ENCODE results near the gene CPVL. TPM values are rescaled to one million over a fixed set of nuclear protein-coding genes. Genes with fewer than 3 reads are reported as not detected.

CPVL gene
- total and polyA plus RNA-seq, 2 of the 8 experiments (the other 6 are each of a cell fraction or from before 2014, with no cell fraction given): 40.0 to 55.0 TPM

DNA sequence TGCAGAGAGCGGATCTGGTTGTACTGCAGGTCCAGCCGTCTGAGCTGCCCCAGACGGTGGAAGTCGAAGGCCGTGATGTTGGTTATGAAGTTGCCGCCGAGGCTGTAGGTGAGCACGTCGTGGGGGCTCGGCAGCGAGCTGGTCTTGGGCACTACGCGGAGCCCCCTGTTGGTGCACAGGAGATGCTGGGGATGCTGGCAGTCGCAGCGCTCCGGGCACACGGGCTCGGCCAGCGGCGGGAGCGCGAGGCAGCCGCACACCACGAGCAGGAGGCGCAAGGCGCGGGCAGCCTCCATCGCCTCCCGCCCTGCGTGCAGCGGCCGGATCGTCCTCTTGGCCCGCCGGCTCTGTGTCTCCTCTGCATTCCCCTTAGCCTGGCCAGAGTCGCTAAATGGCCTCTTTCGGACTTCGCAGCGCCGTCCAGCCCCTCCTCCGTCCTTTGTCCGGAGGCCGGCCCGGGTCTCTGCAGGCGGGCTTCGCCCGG lies 188.5 kb downstream of the CPVL start:
- Histone ChIP-seq H3K27me3 (replicated peaks in 1 of 4; ENCODE audit: control insufficient read depth in 3 of 4, extremely low read depth in 1 of 4, insufficient read depth in 3 of 4, low read length in 3 of 4) (peaks cover 11 to 46% (median 38%) of the 10 kb centered on the region in 4 experiments), H3K4me2 (ENCODE audit: insufficient read depth in 1 of 2, low read depth in 2 of 2, low read length in 2 of 2) (peak overlapping the region; percentile 72 to 93), H4K91ac (replicated peaks; ENCODE audit: insufficient read length, low read length) (peak overlapping the region; percentile 76), H3K23me2 (ENCODE audit: low read depth, low read length) (peaks cover 27% of the 10 kb centered on the region), H3K79me1 (ENCODE audit: low read depth, low read length) (no peaks in the 10 kb centered on the region), H3K4ac (replicated peaks; ENCODE audit: insufficient read length, low read depth, low read length) (peak overlapping the region; percentile 61), H3K23ac (ENCODE audit: insufficient read length) (no peak overlapping the region), H2AK5ac (ENCODE audit: low read depth, low read length) (no peak overlapping the region), H3K27ac (ENCODE audit: low read depth, low read length) (no peak overlapping the region), H3K18ac (ENCODE audit: extremely low read depth, low read length) (peak overlapping the region; percentile 83), H3K14ac (ENCODE audit: insufficient read length) (no peak overlapping the region), H4K20me1 (replicated peaks in 1 of 2; ENCODE audit: control insufficient read depth in 1 of 2, insufficient read depth in 2 of 2, low read length in 2 of 2) (peaks cover 0 to 3% of the 10 kb centered on the region in 2 experiments), H3K4me3 (ENCODE audit: extremely low read depth in 1 of 4, insufficient read depth in 2 of 4, low read depth in 3 of 4, low read length in 4 of 4) (peak overlapping the region; percentile 46 to 74 (median 62)), H2BK15ac (ENCODE audit: low read length) (peak overlapping the region; percentile 92; the same call in 1 of the 2 replicates), H2BK5ac (ENCODE audit: low read depth, low read length) (peak overlapping the region; percentile 6; the same call in 1 of the 2 replicates), H2BK120ac (replicated peaks; ENCODE audit: low read depth, low read length) (peak overlapping the region; percentile 58), H2BK20ac (ENCODE audit: low read length) (0 out of 2 replicates have a peak overlapping the region, but pooled peaks have one; percentile 48), H3K56ac (replicated peaks; ENCODE audit: insufficient read length, low read depth, low read length) (peak overlapping the region; percentile 37), H3K9ac (replicated peaks in 1 of 4; ENCODE audit: extremely low read depth in 1 of 4, low read depth in 3 of 4, low read length in 3 of 4) (no peak overlapping the region; a peak in 1 of 7 replicates), H2BK12ac (ENCODE audit: low read depth, low read length) (peak overlapping the region; percentile 98; the same call in 1 of the 2 replicates), H3K9me3 (ENCODE audit: insufficient read depth in 2 of 2, low read depth in 1 of 2, low read length in 1 of 2) (no peaks in the 10 kb centered on the region), H3K79me2 (ENCODE audit: control insufficient read depth in 1 of 2, insufficient read depth in 2 of 2, low read length in 2 of 2) (no peaks in the 10 kb centered on the region), H3K36me3 (ENCODE audit: control insufficient read depth in 2 of 4, insufficient read depth in 4 of 4, low read length in 3 of 4) (no peaks in the 10 kb centered on the region), H2AFZ (ENCODE audit: low read length) (peak overlapping the region; percentile 68), H4K8ac (ENCODE audit: extremely low read depth, insufficient read depth, low read length) (peak overlapping the region; percentile 43), H3K4me1 (replicated peaks in 1 of 4; ENCODE audit: control insufficient read depth in 3 of 4, insufficient read depth in 4 of 4, low read length in 3 of 4) (peaks cover 6 to 27% (median 22%) of the 10 kb centered on the region in 4 experiments), H4K5ac (ENCODE audit: insufficient read length, low read depth, low read length) (no peak overlapping the region)
- CTCF ChIA-PET (ENCODE audit: partially characterized antibody): interaction anchor here (0.9 to 34.2 kb wide), 37 partner anchors 9 to 456 kb away, joined by 3 to 576 read pairs (median 8); no protein-coding TSS in a partner anchor
- peak in 1 of 2 experiments; percentile 82 for DNase-seq (ENCODE audit: low read depth in 1 of 2, low spot score in 2 of 2)
- FAIRE-seq: no peak
- WGBS, 2 experiments (ENCODE audit: extremely low coverage in 1 of 2, insufficient coverage in 1 of 2, insufficient read length in 1 of 2, insufficient replicate concordance in 2 of 2, low coverage in 1 of 2, low lambda C conversion rate in 2 of 2, missing lambda C conversion rate in 1 of 2): 3% methylated on average over 44 of the region's 47 CpGs; no CpG with 5 or more reads in 1 of the 2 experiments
- POLR2A ChIA-PET (ENCODE audit: partially characterized antibody): interaction anchor here (1.0 to 3.0 kb wide), 7 partner anchors 8 to 549 kb away, joined by 3 to 9 read pairs (median 5); no protein-coding TSS in a partner anchor
- no peak for TF ChIP-seq PHF8 (conservative IDR thresholded peaks at IDR 0.05; ENCODE audit: low read depth, low read length)
- no peak for TF ChIP-seq MAFK (IDR thresholded peaks at IDR 0.05; ENCODE audit: low read depth, low read length)
- TF ChIP-seq EGR1 (IDR thresholded peaks at IDR 0.05; ENCODE audit: borderline replicate concordance, low read depth, low read length): no peak
- TF ChIP-seq CHD2 (IDR thresholded peaks at IDR 0.05; ENCODE audit: low read length): no peak
- TF ChIP-seq, protein P1, sequence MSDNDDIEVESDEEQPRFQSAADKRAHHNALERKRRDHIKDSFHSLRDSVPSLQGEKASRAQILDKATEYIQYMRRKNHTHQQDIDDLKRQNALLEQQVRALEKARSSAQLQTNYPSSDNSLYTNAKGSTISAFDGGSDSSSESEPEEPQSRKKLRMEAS (IDR thresholded peaks at IDR 0.05): peak; percentile 97
- TF ChIP-seq CBX8 (IDR thresholded peaks at IDR 0.05; ENCODE audit: borderline replicate concordance, low read depth, low read length): no peak
- TF ChIP-seq, protein P2, sequence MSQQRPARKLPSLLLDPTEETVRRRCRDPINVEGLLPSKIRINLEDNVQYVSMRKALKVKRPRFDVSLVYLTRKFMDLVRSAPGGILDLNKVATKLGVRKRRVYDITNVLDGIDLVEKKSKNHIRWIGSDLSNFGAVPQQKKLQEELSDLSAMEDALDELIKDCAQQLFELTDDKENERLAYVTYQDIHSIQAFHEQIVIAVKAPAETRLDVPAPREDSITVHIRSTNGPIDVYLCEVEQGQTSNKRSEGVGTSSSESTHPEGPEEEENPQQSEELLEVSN (IDR thresholded peaks at IDR 0.05): peak; percentile 96
- peak; percentile 59 for TF ChIP-seq KDM4A (IDR thresholded peaks at IDR 0.05; ENCODE audit: low read depth, low read length, severe bottlenecking)
- no peak for TF ChIP-seq SP2 (IDR thresholded peaks at IDR 0.05; ENCODE audit: low read length)
- TF ChIP-seq CEBPB (IDR thresholded peaks at IDR 0.05; ENCODE audit: low read depth, low read length): no peak
- TF ChIP-seq SP4 (IDR thresholded peaks at IDR 0.05; ENCODE audit: low read length): no peak
- no peak for TF ChIP-seq SIRT6 (IDR thresholded peaks at IDR 0.05; ENCODE audit: low read length)
- TF ChIP-seq CBX5 (IDR thresholded peaks at IDR 0.05; ENCODE audit: low read depth, low read length): no peak

Data from H1 (cell line).